Ectodermal cell (in vitro differentiated cells): Measurements from ENCODE around the gene MACC1.
"Not testable (repeated sequence)": the region's sequence is repeated elsewhere in the genome, so short reads cannot be mapped to it uniquely, and the experiment has no call there.

Source experiments
- H3K27ac ChIP-seq: 2 replicates; pipeline ENCODE4 v1.7.0; 2013; ENCODE audit warnings: mild to moderate bottlenecking, low read depth, low read length; ENCODE audit not compliant: insufficient read depth, poor library complexity, severe bottlenecking
- H3K27me3 ChIP-seq: 2 replicates; pipeline ENCODE4 v1.7.0; 2013; ENCODE audit warnings: mild to moderate bottlenecking, low read length; ENCODE audit not compliant: insufficient read depth, control insufficient read depth, poor library complexity, severe bottlenecking
- H3K36me3 ChIP-seq: one replicate; pipeline ENCODE4 v1.7.0; 2013; ENCODE audit warnings: low read length; ENCODE audit not compliant: control insufficient read depth, insufficient read depth
- H3K4me1 ChIP-seq: one replicate; pipeline ENCODE4 v1.7.0; 2013; ENCODE audit warnings: low read length; ENCODE audit not compliant: control insufficient read depth, insufficient read depth
- H3K4me3 ChIP-seq: 2 replicates; pipeline ENCODE4 v1.7.0; 2013; ENCODE audit warnings: low read depth, low read length, control low read depth; ENCODE audit not compliant: insufficient read depth
- H3K9me3 ChIP-seq: 2 replicates; pipeline ENCODE4 v1.7.0; 2013; ENCODE audit warnings: mild to moderate bottlenecking, low read length, moderate library complexity; ENCODE audit not compliant: control insufficient read depth
- WGBS, 2 experiments: methylation state at CpG; one replicate each; pipeline ENCODE4 v1.1.7; 2013; ENCODE audit warnings: missing lambda C conversion rate in 2 of 2; 5-methylcytosine and 5-hydroxymethylcytosine counted together

MACC1 gene

GRCh38 chr7:20211376-20211775 is 5.8 kb downstream of the MACC1 start:
- Histone ChIP-seq H3K27ac (no peak overlapping the region), H3K4me1 (no peaks in the 10 kb centered on the region), H3K4me3 (no peak overlapping the region), H3K36me3 (no peaks in the 10 kb centered on the region), H3K27me3 (no peaks in the 10 kb centered on the region), H3K9me3 (no peaks in the 10 kb centered on the region)
- WGBS, 2 experiments = 96 to 97% methylated on average over 3 of the region's 3 CpGs

GRCh38 chr7:20208651-20209307 is 8.4 kb downstream of the MACC1 start:
- H3K27me3 ChIP-seq = no peaks in the 10 kb centered on the region
- H3K9me3 ChIP-seq = no peaks in the 10 kb centered on the region
- H3K4me3 ChIP-seq = no peak overlapping the region
- 92 to 95% methylated on average over 6 of the region's 6 CpGs for WGBS, 2 experiments
- H3K27ac ChIP-seq = no peak overlapping the region
- H3K4me1 ChIP-seq = no peaks in the 10 kb centered on the region
- no peaks in the 10 kb centered on the region for H3K36me3 ChIP-seq

- H3K27ac ChIP-seq, H3K9me3 ChIP-seq, H3K4me1 ChIP-seq, H3K27me3 ChIP-seq, H3K4me3 ChIP-seq, H3K36me3 ChIP-seq: not testable (repeated sequence)
- WGBS, 2 experiments = 82 to 85% methylated on average over 2 of the region's 2 CpGs
Measured at GRCh38 chr7:20207811-20208210, 9.4 kb downstream of the MACC1 start.

GRCh38 chr7:20206104-20206896 is 10.9 kb downstream of the MACC1 start:
- no peak overlapping the region for H3K27ac ChIP-seq
- H3K36me3 ChIP-seq = no peaks in the 10 kb centered on the region
- no peaks in the 10 kb centered on the region for H3K9me3 ChIP-seq
- H3K27me3 ChIP-seq = no peaks in the 10 kb centered on the region
- H3K4me3 ChIP-seq = no peak overlapping the region
- H3K4me1 ChIP-seq = no peaks in the 10 kb centered on the region
- 93 to 98% methylated on average over 2 of the region's 2 CpGs for WGBS, 2 experiments

DNA sequence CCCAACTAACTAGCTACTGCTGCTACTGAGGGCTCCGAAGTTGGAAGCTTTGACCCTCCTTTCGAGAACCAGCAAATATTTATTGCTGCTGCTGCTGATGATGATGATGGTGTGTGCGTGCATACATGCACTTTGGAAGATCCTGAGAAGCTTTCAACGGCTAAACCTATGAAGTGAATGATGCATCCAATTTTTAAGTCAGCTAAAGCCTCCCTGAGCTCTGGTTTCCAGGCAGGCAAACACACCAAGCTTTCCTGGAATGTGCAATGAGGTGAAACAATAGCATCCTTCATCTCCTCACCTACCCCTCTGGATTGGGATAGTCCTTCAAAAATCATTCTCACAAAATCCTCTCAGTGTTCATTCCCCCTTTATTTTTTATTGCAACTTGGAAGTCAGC is 13.9 kb downstream of the MACC1 start:
- Histone ChIP-seq H3K27me3 (no peaks in the 10 kb centered on the region), H3K4me1 (no peaks in the 10 kb centered on the region), H3K36me3 (no peaks in the 10 kb centered on the region), H3K9me3 (no peaks in the 10 kb centered on the region), H3K27ac (no peak overlapping the region), H3K4me3 (no peak overlapping the region)
- WGBS, 2 experiments = 93 to 97% methylated on average over 4 of the region's 4 CpGs

DNA sequence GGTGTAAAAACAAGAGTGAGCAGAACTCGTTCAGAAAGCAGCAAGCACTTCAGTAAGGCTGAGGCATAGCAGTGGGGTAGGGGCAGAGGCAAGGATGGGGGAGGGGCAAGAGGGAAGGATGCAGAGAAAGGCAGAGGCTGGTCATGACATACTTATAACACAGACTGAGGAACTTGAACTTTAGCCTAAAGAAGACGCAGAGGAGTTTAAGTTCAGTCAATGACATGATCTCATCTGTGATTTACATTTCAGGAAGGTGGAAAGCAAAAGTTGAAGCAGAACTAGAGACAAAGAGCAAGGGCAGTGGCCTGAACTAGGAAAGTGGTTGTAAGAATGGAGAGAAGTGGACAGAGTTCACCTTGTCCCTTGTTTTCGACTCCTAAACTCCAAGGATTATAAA is 15.8 kb downstream of the MACC1 start:
- no peaks in the 10 kb centered on the region for H3K36me3 ChIP-seq
- 62 to 65% methylated on average over 3 of the region's 3 CpGs for WGBS, 2 experiments
- no peaks in the 10 kb centered on the region for H3K4me1 ChIP-seq
- no peak overlapping the region for H3K4me3 ChIP-seq
- no peaks in the 10 kb centered on the region for H3K27me3 ChIP-seq
- H3K9me3 ChIP-seq = no peaks in the 10 kb centered on the region
- H3K27ac ChIP-seq = no peak overlapping the region

DNA sequence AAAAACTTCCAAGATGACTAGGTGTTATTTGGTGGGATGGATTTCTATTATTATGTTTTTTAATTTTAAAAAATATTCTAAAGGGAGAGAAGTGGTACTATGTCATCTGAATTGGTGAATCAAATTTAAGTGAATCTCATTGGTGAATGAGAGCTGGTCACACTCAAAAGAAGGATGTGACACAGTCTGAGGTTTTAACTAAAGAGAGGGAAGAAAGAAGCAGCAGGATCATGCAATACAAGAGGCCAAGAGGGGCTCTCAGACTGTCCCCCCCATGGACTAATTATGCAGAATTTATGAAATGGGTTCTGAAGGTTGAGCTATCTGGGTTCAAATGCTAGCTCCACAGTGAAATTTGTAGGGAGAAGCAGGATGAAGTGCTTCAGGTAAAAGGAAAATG is 16.2 kb downstream of the MACC1 start:
- H3K9me3 ChIP-seq = no peaks in the 10 kb centered on the region
- no peaks in the 10 kb centered on the region for H3K27me3 ChIP-seq
- H3K27ac ChIP-seq = no peak overlapping the region
- no peaks in the 10 kb centered on the region for H3K4me1 ChIP-seq
- H3K4me3 ChIP-seq = no peak overlapping the region
- no peaks in the 10 kb centered on the region for H3K36me3 ChIP-seq

DNA sequence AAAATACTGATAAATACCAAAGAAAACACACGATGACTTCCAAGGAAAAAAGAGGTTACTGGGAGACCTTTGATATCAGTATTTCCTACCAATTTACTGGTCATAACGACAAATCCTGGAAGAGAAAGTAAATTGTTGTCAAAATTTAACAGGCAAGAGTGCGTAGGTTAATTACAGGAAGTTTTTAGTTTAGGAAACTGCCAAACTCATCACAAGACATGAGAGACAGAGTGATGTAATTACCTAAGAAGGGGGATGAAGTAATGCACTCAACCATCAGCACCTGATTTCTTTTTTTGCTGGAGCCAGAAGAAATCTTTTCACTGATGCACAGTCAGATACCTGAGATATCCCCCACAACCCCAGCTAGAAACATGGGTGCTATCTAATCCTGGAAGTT is 16.8 kb downstream of the MACC1 start:
- Histone ChIP-seq H3K4me3 (no peak overlapping the region), H3K9me3 (no peaks in the 10 kb centered on the region), H3K4me1 (no peaks in the 10 kb centered on the region), H3K36me3 (no peaks in the 10 kb centered on the region), H3K27me3 (no peaks in the 10 kb centered on the region), H3K27ac (no peak overlapping the region)
- WGBS, 2 experiments = 92 to 95% methylated on average over 3 of the region's 3 CpGs

DNA sequence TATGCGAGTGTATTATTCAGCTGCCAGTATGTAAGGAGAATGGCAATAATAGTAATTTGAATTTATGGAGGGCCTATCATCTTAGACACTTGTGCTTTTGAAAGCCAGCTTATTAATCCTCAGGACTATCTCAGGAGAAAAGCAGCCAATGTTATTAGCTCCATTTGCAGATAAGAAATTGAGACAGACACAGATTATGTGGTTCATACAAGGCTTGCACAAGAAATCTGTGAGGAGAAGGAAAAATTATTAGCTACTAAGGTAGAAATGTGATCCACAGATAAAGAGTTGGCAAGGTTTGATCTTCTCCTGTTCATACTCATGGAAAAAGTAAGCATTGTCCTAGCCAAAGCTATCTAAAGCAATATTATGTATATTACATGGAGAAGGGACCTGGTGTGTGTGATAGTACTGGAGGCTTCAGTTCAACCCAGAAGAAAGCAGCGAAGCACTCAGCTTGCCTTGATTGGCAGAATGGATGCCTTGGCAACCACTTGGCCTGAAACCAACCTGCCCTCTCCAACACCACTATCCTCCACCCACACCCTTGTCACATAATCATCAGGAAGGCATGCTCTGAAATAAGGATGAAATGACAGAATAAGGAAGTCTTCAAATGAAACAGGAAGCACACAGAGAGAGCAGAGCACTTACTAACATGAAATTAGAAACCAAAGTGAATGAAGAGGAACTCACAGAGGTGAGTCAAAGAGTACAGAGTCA is 18.0 kb downstream of the MACC1 start:
- no peaks in the 10 kb centered on the region for H3K9me3 ChIP-seq
- H3K27ac ChIP-seq = no peak overlapping the region
- no peaks in the 10 kb centered on the region for H3K36me3 ChIP-seq
- H3K27me3 ChIP-seq = no peaks in the 10 kb centered on the region
- WGBS, 2 experiments = 89 to 100% methylated on average over 2 of the region's 2 CpGs
- H3K4me1 ChIP-seq = no peaks in the 10 kb centered on the region
- H3K4me3 ChIP-seq = no peak overlapping the region

GRCh38 chr7:20198260-20198659 is 18.9 kb downstream of the MACC1 start:
- Histone ChIP-seq H3K27me3 (no peaks in the 10 kb centered on the region), H3K27ac (no peak overlapping the region), H3K4me1 (no peaks in the 10 kb centered on the region), H3K9me3 (no peaks in the 10 kb centered on the region), H3K4me3 (no peak overlapping the region), H3K36me3 (no peaks in the 10 kb centered on the region)
- 93 to 100% methylated on average over 1 of the region's 1 CpG for WGBS, 2 experiments
